IMR-90 (cell line): ENCODE results near the gene DPYSL3. TPM values are rescaled to one million over a fixed set of nuclear protein-coding genes. Genes with fewer than 3 reads are reported as not detected.

Experiments
- ATAC-seq: fragments of 200-7000 bp; cut with Tn5 transposase; 2 replicates; pipeline ENCODE4 v1.9.1; 2020; ENCODE audit warnings: low read depth, mild to moderate bottlenecking, moderate library complexity
- BruUV-seq: library from RNA; stranded (reverse); fragments of 400-500 nt; replicated peaks from 2 replicates; lab custom pipeline; 2021; lab: Mats Ljungman, UMichigan
- CTCF ChIA-PET: fragments of 300-600 bp; formaldehyde crosslinking; extraction: SDS; loops from one replicate; lab custom pipeline; 2021; ENCODE audit warnings: antibody characterized with exemption; lab: Yijun Ruan, JAX
- POLR2A ChIA-PET: fragments of 300-600 bp; sonication (Branson Sonifier 250); formaldehyde crosslinking; loops from one replicate; lab custom pipeline; 2022; ENCODE audit warnings: antibody characterized with exemption; ENCODE audit not compliant: unreplicated experiment; lab: Charles Lee
- DNase-seq: peaks from one replicate; pipeline ENCODE4 v3.0.0; 2013
- H2AFZ ChIP-seq: replicated peaks from 2 replicates; pipeline ENCODE3; 2013; ENCODE audit warnings: low read length, mild to moderate bottlenecking; ENCODE audit not compliant: poor library complexity
- H2AK5ac ChIP-seq: 2 replicates; pipeline ENCODE4 v1.6.1; 2013; ENCODE audit warnings: low read depth, low read length, inconsistent platforms
- H2AK9ac ChIP-seq: replicated peaks from 2 replicates; pipeline ENCODE3; 2013; ENCODE audit warnings: mild to moderate bottlenecking, low read depth, low read length, moderate library complexity; ENCODE audit not compliant: poor library complexity
- H2BK120ac ChIP-seq: 2 replicates; pipeline ENCODE4 v1.6.1; 2013; ENCODE audit warnings: low read depth, low read length, inconsistent platforms
- H2BK15ac ChIP-seq: 3 replicates; pipeline ENCODE4 v1.6.1; 2013; ENCODE audit warnings: low read depth, low read length, inconsistent platforms
- H2BK20ac ChIP-seq: 2 replicates; pipeline ENCODE4 v1.6.1; 2013; ENCODE audit warnings: low read depth, mild to moderate bottlenecking, inconsistent platforms, low read length, moderate library complexity
- H2BK5ac ChIP-seq: 2 replicates; pipeline ENCODE4 v1.6.1; 2013; ENCODE audit warnings: mild to moderate bottlenecking, low read depth, low read length, inconsistent platforms; ENCODE audit not compliant: poor library complexity, severe bottlenecking
- H3K14ac ChIP-seq: replicated peaks from 2 replicates; pipeline ENCODE4 v1.6.1; 2013; ENCODE audit warnings: low read depth, low read length, inconsistent platforms
- H3K18ac ChIP-seq: 2 replicates; pipeline ENCODE4 v1.6.1; 2013; ENCODE audit warnings: low read depth, low read length, control low read depth
- H3K23ac ChIP-seq: 2 replicates; pipeline ENCODE4 v1.6.1; 2013; ENCODE audit warnings: low read depth, low read length, inconsistent platforms
- H3K27ac ChIP-seq: 2 replicates; pipeline ENCODE4 v1.5.1; 2013; ENCODE audit warnings: mild to moderate bottlenecking, control low read depth, low read length; ENCODE audit not compliant: insufficient read depth
- H3K27me3 ChIP-seq: 2 replicates; pipeline ENCODE4 v1.6.1; 2013; ENCODE audit warnings: low read length; ENCODE audit not compliant: control insufficient read depth, insufficient read depth
- H3K36me3 ChIP-seq: 2 replicates; pipeline ENCODE4 v1.6.1; 2013; ENCODE audit warnings: low read length, mixed read lengths; ENCODE audit not compliant: control insufficient read depth, insufficient read depth
- H3K4ac ChIP-seq: 2 replicates; pipeline ENCODE4 v1.6.1; 2013; ENCODE audit warnings: low read depth, low read length, inconsistent platforms
- H3K4me1 ChIP-seq: 2 replicates; pipeline ENCODE4 v1.6.1; 2013; ENCODE audit warnings: low read length, mixed read lengths; ENCODE audit not compliant: control insufficient read depth, insufficient read depth
- H3K4me2 ChIP-seq: 2 replicates; pipeline ENCODE4 v1.6.1; 2013; ENCODE audit warnings: low read depth, mild to moderate bottlenecking, control low read depth, low read length, moderate library complexity
- H3K4me3 ChIP-seq: 2 replicates; pipeline ENCODE4 v1.5.1; 2013; ENCODE audit warnings: low read depth, mild to moderate bottlenecking, control low read depth, low read length, moderate library complexity; ENCODE audit not compliant: insufficient read depth
- H3K56ac ChIP-seq: 2 replicates; pipeline ENCODE4 v1.6.1; 2013; ENCODE audit warnings: low read length, inconsistent platforms; ENCODE audit not compliant: insufficient read depth; ENCODE audit errors: extremely low read depth
- H3K79me1 ChIP-seq, 2 experiments: 2 replicates each; pipeline ENCODE4 v1.6.1; 2013; ENCODE audit warnings: low read length in 2 of 2, inconsistent platforms in 1 of 2, low read depth in 1 of 2
- H3K9ac ChIP-seq: 2 replicates; pipeline ENCODE4 v1.6.1; 2013; ENCODE audit warnings: low read depth, low read length, control low read depth
- H3K9me1 ChIP-seq: 2 replicates; pipeline ENCODE4 v1.6.1; 2013; ENCODE audit warnings: low read length, inconsistent platforms; ENCODE audit not compliant: insufficient read depth
- H3K9me3 ChIP-seq: 2 replicates; pipeline ENCODE4 v1.6.1; 2013; ENCODE audit warnings: low read length; ENCODE audit not compliant: control insufficient read depth, insufficient read depth
- H4K20me1 ChIP-seq: 2 replicates; pipeline ENCODE4 v1.6.1; 2013; ENCODE audit warnings: low read length, inconsistent platforms; ENCODE audit not compliant: insufficient read depth
- H4K5ac ChIP-seq: 2 replicates; pipeline ENCODE4 v1.6.1; 2013; ENCODE audit warnings: mild to moderate bottlenecking, low read depth, low read length, control low read depth
- H4K8ac ChIP-seq, 2 experiments: 2 replicates each; pipeline ENCODE4 v1.6.1; 2013; ENCODE audit warnings: low read depth in 2 of 2, low read length in 2 of 2, control low read depth in 1 of 2, inconsistent platforms in 1 of 2
- H4K91ac ChIP-seq: 2 replicates; pipeline ENCODE4 v1.6.1; 2013; ENCODE audit warnings: low read depth, low read length, inconsistent platforms; ENCODE audit not compliant: insufficient read depth
- BHLHE40 ChIP-seq: fragments of 150-350 bp; IDR thresholded peaks from 2 replicates; pipeline ENCODE4 v1.6.1; 2016; ENCODE audit warnings: mild to moderate bottlenecking, low read depth, low read length
- CEBPB ChIP-seq: IDR thresholded peaks from 2 replicates; pipeline ENCODE4 v1.6.1; 2012; ENCODE audit warnings: low read depth, low read length, improper control_type of control experiment
- CHD1 ChIP-seq: IDR thresholded peaks from 2 replicates; pipeline ENCODE4 v1.6.1; 2012; ENCODE audit warnings: low read depth, low read length, improper control_type of control experiment
- FOS ChIP-seq: fragments of 150-350 bp; IDR thresholded peaks from 2 replicates; pipeline ENCODE4 v1.6.1; 2016; ENCODE audit warnings: low read depth, low read length
- MAFK ChIP-seq: IDR thresholded peaks from 2 replicates; pipeline ENCODE4 v1.6.1; 2012; ENCODE audit warnings: low read depth, low read length, improper control_type of control experiment
- MAZ ChIP-seq: IDR thresholded peaks from 2 replicates; pipeline ENCODE4 v1.6.1; 2012; ENCODE audit warnings: low read depth, mild to moderate bottlenecking, low read length, improper control_type of control experiment, moderate library complexity, borderline replicate concordance
- MXI1 ChIP-seq: IDR thresholded peaks from 2 replicates; pipeline ENCODE4 v1.6.1; 2012; ENCODE audit warnings: low read depth, mild to moderate bottlenecking, low read length, moderate library complexity, borderline replicate concordance
- POLR2A ChIP-seq: IDR thresholded peaks from 2 replicates; pipeline ENCODE4 v1.6.1; 2012; ENCODE audit warnings: mild to moderate bottlenecking, low read depth, low read length
- RFX5 ChIP-seq: IDR thresholded peaks from 2 replicates; pipeline ENCODE4 v1.8.0; 2012; ENCODE audit warnings: low read depth, mild to moderate bottlenecking, low read length, moderate library complexity
- WGBS, 2 experiments: methylation state at CpG; one replicate each; pipeline versions ENCODE4 v1.1.5 to v1.1.7; 2013; ENCODE audit warnings: missing lambda C conversion rate in 2 of 2; ENCODE audit not compliant: insufficient read length in 1 of 2; ENCODE audit errors: extremely low coverage in 2 of 2; 5-methylcytosine and 5-hydroxymethylcytosine counted together
- dilution Hi-C: fragments of 300-500 bp; cut with HindIII; formaldehyde crosslinking; loops from one replicate; pipeline ENCODE4 v1.14.3; 2018; ENCODE audit warnings: low sequenced_read_pairs; ENCODE audit not compliant: unreplicated experiment
- in situ Hi-C: fragments of 300-500 bp; cut with MboI; formaldehyde crosslinking; loops from 3 replicates; pipeline ENCODE4 v1.14.3; 2019; ENCODE audit warnings: low sequenced_read_pairs, inconsistent platforms, mixed read lengths
- intact Hi-C: fragments of 100-400 bp; cut with micrococcal nuclease; formaldehyde crosslinking; loops from 2 replicates; pipeline ENCODE4 v1.10.0; 2022
- polyA plus RNA-seq, 3 experiments: library from polyadenylated mRNA; depleted of rRNA; stranded (reverse); fragments of >200 nt; gene quantifications; 2 replicates each; pipeline ENCODE4 v1.2.3, GENCODE V29; 2012; ENCODE audit warnings: low replicate concordance in 1 of 3
- total RNA-seq: library from RNA; depleted of rRNA; stranded (reverse); fragments of >200 nt; gene quantifications from 2 replicates; pipeline ENCODE4 v1.2.3, GENCODE V29; 2012
- TF ChIP-seq, protein P1 (sequence below): fragments of 150-350 bp; IDR thresholded peaks from 2 replicates; pipeline ENCODE4 v1.6.1; 2017; ENCODE audit warnings: mild to moderate bottlenecking, antibody characterized with exemption, low read length, low read depth

DPYSL3 gene
- total and polyA plus RNA-seq, 2 of the 4 experiments (the other 2 are of a cell fraction): 50.2 to 60.9 TPM

DNA sequence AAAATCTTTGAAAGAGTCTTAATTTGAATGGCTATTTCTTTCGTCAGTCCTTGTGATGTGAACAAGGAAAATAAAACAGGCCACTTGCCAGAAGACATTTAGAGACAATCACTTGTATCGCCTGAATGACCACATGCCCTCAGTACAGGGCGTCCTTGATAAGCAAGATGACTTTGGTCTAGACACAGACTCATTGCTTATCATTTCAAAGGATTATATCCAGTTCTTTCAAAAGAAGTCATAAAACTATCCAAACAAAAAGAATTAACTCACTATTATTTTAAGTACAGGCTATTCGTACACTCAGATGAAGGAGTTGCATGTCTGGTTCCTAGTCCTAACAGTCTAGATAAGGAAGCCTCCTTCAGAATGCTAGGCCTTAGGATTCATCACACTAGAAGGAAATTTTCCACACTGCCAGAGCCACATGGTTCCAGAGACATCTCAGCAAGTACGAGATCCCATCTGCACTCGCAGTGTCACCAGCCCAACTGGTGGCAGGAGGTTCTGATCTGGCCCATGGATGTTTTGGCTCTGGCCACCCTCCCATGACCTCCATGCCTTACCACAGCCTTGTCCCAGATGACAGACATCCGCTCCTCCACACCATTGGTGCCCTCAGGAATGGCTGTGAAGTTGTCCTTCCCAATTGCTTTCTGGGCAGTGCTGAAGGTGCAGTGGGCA lies 109.6 kb downstream of the DPYSL3 start:
- Histone ChIP-seq H3K14ac (0 out of 2 replicates have a peak overlapping the region, but pooled peaks have one; percentile 19), H3K36me3 (peaks cover 23% of the 10 kb centered on the region), H3K9ac (no peak overlapping the region), H2AK9ac (peak overlapping the region; percentile 20), H3K23ac (no peak overlapping the region), H4K20me1 (0 out of 2 replicates have a peak, but pooled peaks cover 5% of the 10 kb centered on the region), H2BK15ac (no peak overlapping the region), H3K4me2 (no peak overlapping the region), H2AK5ac (no peak overlapping the region), H2BK120ac (no peak overlapping the region), H2BK20ac (no peak overlapping the region), H4K5ac (no peak overlapping the region; the same call in 1 of the 2 replicates), H3K79me1 (peaks cover 0 to 15% of the 10 kb centered on the region in 2 experiments; a peak in 2 of 4 replicates), H4K8ac (no peak overlapping the region), H2BK5ac (peak overlapping the region; percentile 14), H3K9me3 (no peaks in the 10 kb centered on the region), H4K91ac (no peak overlapping the region), H3K27me3 (no peaks in the 10 kb centered on the region), H3K4me3 (no peak overlapping the region), H3K56ac (no peak overlapping the region), H3K4me1 (peaks cover 8% of the 10 kb centered on the region), H3K27ac (no peak overlapping the region), H3K18ac (no peak overlapping the region), H3K4ac (no peak overlapping the region), H2AFZ (no peak overlapping the region), H3K9me1 (peaks cover 17% of the 10 kb centered on the region)
- BruUV-seq: no TSS peak
- TF ChIP-seq MAFK (no peak), CHD1 (no peak), CEBPB (no peak), RFX5 (no peak), BHLHE40 (no peak), MXI1 (no peak), POLR2A (no peak; the same call in 1 of the 2 replicates), MAZ (no peak), FOS (no peak)
- TF ChIP-seq, protein P1, sequence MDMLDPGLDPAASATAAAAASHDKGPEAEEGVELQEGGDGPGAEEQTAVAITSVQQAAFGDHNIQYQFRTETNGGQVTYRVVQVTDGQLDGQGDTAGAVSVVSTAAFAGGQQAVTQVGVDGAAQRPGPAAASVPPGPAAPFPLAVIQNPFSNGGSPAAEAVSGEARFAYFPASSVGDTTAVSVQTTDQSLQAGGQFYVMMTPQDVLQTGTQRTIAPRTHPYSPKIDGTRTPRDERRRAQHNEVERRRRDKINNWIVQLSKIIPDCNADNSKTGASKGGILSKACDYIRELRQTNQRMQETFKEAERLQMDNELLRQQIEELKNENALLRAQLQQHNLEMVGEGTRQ: no peak
- ATAC-seq (no peak), DNase-seq (no peak)
- dilution Hi-C loops (no loop called here), intact Hi-C loops (loop anchor here (5.0 kb wide), 2 partner anchors 52 to 157 kb away; no protein-coding TSS in a partner anchor), in situ Hi-C loops (no loop called here)
- CTCF ChIA-PET: no interaction called here
- 67% methylated on average over 3 of the region's 7 CpGs; no CpG with 5 or more reads in 1 of the 2 experiments for WGBS, 2 experiments
- POLR2A ChIA-PET: no interaction called here
